Erythroblast (primary cell): ENCODE results near the gene RAD51B.

Experiments used
- GATA1 ChIP-seq: IDR thresholded peaks from 2 replicates; pipeline ENCODE4 v1.6.1; 2011; ENCODE audit warnings: low read depth, mild to moderate bottlenecking, control low read depth, low read length, moderate library complexity
- POLR2A ChIP-seq: IDR thresholded peaks from 2 replicates; pipeline ENCODE4 v1.6.1; 2011; ENCODE audit warnings: mild to moderate bottlenecking, low read length

DNA sequence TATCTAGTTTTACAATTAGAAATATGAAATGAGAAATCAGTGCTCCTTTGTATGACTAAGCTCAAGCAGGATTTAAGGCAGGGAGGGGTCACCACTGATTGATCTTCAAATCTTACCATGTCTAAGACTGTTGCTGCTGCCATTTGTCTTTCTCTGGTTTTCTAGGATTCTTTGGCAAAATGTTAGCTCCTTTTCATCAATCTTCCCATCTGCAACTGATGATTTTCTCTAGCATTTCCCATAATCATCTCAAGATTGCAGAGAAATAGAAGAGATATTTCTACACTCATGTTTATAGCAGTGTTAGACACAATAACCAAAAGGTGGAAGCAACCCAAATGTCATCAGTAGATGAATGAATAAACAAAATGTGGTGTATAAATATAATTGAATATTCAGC is 175.0 kb downstream of the RAD51B start:
- TF ChIP-seq POLR2A (no peak), GATA1 (no peak)
